Measurements from ENCODE around the gene SLC9A2.

The SLC9A2 gene, protein sequence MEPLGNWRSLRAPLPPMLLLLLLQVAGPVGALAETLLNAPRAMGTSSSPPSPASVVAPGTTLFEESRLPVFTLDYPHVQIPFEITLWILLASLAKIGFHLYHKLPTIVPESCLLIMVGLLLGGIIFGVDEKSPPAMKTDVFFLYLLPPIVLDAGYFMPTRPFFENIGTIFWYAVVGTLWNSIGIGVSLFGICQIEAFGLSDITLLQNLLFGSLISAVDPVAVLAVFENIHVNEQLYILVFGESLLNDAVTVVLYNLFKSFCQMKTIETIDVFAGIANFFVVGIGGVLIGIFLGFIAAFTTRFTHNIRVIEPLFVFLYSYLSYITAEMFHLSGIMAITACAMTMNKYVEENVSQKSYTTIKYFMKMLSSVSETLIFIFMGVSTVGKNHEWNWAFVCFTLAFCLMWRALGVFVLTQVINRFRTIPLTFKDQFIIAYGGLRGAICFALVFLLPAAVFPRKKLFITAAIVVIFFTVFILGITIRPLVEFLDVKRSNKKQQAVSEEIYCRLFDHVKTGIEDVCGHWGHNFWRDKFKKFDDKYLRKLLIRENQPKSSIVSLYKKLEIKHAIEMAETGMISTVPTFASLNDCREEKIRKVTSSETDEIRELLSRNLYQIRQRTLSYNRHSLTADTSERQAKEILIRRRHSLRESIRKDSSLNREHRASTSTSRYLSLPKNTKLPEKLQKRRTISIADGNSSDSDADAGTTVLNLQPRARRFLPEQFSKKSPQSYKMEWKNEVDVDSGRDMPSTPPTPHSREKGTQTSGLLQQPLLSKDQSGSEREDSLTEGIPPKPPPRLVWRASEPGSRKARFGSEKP

DNA sequence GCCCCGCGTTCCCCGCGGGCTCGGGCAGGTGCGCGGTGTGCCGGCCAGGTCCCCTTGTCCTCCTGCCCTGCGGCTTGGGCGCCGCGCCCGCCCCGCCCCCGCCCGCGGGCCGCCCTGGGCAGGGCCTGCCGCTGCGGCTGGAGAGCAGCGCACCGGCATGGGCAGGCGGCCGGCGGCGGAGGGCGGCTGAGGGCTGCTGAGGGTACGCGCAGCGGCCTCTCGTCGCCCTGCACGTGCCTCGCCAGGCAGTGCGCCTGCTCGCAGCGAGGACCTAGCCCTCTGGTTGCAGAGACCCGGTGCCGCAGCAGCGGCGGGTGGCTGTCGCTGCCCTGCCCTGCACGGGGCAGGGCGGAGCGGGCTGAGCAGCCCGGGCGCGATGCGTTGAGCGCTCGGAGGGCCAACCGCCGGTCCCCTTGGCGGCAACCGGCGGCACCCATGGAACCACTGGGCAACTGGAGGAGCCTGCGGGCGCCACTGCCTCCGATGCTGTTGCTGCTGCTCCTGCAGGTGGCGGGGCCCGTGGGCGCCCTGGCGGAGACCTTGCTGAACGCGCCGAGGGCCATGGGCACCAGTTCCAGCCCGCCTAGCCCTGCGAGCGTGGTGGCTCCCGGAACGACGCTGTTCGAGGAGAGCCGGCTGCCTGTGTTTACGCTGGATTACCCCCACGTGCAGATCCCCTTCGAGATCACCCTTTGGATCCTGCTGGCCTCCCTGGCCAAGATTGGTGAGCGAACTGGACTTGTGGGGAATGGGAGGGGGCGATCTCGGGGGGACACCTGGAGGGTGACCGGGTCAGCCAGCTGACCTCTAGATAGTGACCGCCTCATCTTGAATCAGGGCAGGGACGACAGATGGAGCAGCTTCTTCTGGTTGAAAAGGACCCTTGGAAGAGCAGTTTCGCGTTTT lies at the start of gene SLC9A2:
Gene SLC9A2 (plus strand): TSS at position 140 of the 906 bp plus-strand sequence. CDS start 296 bp downstream, at position 436.
- no peak for DNase-seq

DNA sequence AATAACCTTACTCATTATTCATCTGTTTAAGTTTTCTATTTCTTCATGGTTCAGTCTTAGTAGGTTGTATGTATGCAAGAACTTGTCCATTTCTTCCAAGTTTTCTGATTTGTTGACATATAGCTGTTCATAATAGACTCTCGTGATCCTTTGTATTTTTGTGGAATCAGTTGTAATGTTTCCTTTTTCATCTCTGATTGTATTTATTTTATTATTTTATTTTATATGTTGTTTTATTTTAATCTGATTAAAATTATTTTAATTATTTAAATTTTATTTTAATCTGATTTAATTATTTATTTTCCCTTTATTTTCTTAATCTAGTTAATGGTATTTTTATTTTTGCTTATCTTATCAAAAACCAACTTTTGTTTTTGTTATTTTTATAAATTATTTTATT lies 43.5 kb upstream of the SLC9A2 start:
- no peak for DNase-seq

DNA sequence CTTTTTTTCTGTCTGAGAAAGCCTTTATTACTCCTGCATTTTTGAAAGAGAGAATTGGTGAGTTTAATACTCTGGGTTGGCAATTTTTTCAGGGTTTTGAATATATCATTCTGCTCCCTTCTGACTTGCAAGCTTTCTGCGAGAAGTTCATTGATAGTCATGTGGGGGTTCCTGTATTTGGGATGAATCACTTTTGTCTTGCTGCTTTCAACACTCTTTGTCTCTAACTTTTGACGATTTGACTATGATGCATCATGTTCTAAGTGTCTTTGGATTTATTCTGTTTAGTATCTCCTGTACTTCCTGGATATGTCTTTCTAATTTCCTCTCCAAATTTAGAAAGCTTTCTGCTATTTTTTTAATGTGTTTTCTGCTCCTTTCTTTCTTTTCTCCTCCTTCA lies 41.0 kb upstream of the SLC9A2 start:
- peak; percentile 48 for DNase-seq

DNA sequence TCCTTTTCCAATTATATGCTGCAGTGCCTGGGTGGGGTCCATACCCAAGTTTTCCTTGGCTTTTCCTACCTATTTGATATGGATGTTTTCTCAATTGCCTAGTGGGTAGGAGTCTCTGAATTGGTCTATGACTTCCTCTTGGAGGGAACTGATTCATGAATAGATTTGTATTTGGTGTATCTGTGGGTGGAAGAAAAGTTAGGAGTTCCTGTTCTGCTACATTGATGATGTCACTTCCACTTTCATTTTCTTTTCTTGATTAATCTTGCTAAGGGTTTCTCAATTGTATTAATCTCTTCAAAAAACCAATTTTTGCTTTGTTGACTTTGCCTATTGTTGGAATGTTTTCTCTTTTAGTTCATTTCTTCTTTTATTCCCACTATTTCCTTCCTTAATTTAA lies 37.4 kb upstream of the SLC9A2 start:
- DNase-seq: peak; percentile 93

DNA sequence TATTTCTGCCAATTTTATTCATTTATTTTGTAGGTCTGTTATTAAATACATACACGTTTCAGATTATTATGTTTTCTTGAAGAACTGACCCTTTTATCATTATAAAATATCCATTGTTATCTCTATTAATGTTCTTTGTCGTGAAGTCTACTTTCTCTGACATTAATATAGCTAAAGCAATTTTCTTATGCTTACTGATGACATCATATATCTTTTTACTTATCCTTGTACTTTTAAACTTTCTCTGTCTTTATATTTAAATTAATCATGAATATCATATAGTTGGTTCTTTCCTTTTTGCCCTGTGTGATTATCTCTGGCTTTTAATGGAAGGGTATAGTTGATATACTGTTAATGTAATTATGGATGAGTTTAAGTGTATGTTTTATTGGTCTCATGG lies 36.5 kb upstream of the SLC9A2 start:
- no peak for DNase-seq

DNA sequence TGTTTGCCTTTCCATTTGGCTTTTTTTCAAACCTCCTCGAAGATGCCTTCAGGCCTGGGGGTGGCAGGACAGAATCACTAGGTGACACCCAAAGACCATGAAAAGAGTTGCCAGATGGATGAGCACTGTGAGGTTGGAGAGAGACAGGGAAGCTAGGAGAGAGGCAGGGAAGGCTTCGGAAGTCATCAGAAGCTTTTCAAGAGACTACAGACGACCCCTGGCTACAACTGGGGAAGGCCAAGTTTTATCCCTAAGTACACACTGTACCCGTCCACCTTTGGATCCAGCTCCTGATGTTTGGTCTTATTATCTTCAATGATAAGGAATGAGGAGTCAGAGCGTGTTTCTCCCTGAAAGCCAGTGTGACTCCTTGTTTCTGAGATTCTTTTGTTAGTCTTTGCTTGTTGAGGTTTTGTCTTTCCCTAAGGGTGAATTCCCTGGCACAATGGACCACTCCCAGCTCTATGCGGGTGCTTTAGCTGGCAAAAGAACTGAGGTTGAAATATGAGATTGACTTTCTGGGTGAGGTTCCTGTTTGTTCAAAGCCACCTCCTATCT lies 33.4 kb upstream of the SLC9A2 start:
- DNase-seq: no peak

DNA sequence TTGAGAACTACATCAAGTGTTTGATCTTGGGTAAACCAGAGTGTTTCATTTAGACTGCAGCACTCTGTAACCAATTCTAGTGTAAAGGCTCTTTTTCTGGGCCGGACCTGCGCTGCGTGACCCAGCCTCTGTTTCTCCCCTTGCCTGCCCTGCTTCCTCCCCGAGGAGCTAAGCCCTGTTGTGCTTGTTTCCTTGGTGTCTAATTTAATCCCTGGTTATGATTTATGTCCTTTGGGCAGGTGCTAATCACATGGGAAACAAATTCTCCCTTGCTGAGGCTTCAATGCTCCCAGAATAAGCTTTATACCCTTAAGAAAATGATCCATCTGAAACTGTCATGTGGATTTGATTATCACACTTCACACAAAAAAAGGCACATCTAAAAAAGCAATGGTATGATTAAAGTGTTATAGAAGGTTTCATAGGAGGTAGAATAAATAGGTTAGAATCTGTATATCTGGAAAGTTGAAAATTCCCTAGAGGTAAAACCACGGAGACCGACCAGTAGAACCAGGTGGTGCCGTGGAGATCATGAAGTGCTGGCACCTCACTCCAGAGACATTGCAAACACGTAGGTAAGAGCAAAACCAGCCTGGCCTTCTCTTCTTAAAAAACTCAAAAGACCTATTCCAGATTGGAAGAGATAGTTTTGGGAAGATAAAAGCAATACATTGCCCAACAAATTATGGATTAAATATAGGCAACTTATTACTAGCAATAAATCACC lies 31.0 kb upstream of the SLC9A2 start:
- DNase-seq: no peak

DNA sequence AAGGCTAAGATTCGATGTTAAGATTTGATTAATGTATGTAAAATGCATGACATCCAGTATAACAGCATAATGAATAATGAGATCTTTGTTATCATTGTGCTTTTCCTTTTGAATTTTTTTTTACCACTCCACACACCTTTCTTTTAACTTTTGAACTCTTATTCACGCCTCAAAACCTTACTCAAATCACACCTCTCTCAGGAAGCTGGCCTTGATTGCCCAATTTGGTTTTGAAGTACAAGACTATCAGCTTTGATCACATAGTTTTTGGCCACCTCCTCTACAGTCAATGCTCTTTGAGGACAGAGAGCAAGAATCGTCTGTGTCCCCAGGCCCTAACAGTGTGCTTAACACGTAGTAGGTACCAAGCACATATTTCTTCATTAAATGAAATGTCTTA lies 29.9 kb upstream of the SLC9A2 start:
- DNase-seq: no peak

DNA sequence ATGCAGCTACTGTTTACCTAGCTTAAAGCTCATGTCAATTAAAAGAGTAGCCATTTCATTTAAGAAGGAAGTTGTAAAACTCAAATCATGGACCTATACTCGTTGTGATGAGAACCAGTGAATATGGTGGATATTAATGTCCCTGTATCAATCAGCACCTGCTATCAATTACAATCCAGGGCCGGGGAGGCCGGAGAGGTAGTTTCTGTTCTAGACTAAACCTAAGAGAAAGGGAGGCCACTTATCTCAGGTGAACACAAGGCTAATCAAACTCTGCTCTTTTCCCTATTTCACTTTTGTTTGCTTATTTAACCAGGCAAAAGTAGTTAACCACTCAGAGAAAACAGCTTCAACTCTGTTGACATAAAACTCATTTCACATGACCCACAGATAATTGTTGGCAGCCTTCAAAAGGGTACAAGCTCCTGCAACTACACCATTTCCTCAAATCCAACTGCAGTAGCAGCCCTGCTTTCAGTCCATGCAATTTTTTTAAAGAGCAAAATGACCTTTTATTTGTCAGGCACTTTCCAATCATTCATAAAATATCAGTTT lies 27.8 kb upstream of the SLC9A2 start:
- DNase-seq: no peak

DNA sequence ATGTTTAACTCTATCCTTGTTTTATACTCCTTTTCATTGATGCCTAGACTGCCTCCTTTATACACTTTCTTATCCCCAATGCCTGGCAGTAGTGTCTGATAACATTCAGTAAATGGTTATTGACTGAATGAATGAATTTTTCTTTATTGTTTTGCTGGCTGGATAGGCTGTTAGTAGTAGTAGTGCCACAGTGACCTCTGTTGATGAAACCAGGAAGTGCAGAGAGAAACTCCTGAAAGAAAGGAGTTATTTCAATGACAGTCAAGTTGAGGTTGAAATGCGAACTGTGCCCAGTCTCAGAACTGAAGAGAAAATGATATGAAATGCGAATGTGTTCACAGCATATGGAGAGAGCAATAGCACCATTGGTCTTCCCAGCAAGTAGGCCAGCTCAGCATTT lies 26.8 kb upstream of the SLC9A2 start:
- DNase-seq: peak; percentile 47

DNA sequence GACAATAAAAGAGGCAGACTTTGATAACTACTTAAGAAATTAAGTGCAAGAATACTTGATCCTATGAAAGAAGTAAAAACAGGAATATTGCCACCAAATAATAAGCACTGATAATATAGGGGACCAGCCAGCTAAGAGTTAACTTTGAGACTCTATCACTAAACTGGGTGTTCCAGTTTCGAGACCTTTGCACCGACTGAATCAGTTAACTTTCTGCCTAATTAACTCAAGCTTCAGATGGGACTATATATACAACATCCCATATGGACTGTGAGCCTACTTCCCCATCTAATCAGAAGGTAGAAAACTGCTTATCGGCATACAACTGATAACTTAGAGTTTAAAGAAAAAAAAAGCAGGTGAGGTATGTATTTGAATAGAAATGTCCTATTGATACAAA lies 25.8 kb upstream of the SLC9A2 start:
- DNase-seq: no peak

DNA sequence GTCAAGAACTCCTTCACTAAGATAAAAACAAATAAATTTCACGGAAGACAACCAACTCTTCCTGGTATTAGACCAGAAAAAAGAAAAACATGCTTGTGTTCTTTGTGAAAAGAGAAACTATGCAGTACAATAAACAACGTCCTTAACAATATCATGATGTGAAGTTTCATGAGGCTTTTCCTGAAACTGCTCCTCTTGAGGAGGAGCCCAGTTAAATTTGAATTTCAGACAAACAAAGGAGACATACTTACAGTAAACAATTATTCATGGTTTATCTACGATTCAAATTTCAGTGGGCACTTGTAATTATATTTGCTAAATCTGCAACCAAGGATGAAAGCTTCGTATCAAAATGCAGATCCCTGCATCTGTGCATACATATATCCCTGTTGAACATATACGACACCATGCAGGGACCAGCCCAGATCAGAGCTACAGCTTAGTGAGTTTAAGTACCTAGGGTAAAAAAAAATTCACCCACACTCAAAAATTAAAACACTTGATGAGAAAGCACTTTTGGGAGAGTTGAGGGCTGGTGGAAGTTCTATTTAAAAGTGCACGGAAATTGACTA lies 24.8 kb upstream of the SLC9A2 start:
- DNase-seq: no peak

DNA sequence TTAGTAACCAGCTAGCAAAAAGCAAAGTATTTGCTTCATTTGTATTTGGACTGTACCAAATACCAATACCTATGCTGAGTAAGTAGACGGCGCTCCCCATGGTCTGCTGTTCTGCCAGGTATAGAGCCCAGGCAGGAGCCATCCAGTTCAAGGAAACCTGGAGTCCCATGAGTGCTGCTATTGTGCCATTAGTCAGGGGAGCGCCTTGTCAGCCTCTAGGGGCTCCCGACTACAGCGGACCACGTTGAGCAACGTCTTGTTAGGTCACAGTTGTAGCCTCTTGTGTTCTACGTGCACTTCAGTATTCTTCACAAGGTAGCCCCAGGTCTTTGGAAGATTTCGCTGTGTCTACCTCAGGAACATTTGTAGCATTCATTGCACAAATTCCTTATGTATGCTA lies 21.6 kb upstream of the SLC9A2 start:
- DNase-seq: no peak

DNA sequence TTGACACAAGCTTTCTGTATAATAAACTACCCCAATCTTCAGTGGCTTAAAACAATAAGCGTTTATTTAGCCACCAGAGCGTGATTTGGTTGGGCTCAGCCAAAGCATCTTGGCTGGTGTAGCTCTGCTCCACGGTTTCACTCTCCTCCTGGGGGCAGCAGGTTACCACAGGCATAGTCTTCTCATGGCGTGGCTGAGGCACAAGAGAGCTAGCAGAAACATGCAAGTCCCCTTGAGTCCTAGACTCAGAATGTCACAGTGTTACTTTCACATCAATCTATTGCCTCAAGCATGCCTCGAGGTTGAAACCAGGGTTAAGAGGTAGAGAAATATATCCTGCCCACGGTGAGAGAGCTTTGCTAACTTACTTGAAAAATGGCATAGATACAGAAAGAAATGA lies 19.9 kb upstream of the SLC9A2 start:
- no peak for DNase-seq

DNA sequence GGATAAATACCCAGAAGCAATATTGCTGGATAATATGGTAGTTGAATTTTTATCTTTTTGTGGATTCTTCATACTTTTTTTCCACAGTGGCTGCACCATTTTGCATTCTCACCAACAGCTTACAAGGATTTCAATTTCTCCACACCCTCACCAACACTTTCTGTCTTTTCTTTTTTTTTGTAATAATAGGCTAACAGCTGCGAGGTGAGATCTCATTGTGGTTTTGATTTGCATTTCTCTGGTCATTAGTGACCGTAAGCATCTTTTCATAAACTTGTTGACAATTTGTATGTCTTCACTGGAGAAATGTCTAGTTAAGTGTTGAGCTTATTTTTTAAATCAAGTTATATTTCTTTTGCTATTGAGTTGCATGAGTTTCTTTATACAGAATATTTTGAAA lies 17.6 kb upstream of the SLC9A2 start:
- DNase-seq: no peak

DNA sequence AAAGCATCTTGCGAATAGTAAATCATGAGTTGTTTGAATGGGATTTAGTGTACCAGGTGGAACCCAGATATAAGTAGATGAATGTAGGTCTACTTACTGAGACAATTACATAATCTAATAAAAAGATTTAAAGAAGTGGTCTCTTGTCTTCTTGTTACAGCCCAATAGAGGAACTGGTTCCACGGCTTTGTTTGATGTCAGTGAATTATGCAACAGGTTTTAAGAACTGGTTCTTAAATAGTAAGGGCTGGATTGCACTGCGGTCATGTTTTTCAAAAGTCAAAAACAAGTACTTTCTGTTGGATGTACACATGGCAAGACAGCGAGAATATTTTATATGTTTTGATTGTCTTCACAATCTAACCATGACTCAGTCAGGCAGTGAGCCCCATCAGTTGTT lies 15.4 kb upstream of the SLC9A2 start:
- peak; percentile 79 for DNase-seq

DNA sequence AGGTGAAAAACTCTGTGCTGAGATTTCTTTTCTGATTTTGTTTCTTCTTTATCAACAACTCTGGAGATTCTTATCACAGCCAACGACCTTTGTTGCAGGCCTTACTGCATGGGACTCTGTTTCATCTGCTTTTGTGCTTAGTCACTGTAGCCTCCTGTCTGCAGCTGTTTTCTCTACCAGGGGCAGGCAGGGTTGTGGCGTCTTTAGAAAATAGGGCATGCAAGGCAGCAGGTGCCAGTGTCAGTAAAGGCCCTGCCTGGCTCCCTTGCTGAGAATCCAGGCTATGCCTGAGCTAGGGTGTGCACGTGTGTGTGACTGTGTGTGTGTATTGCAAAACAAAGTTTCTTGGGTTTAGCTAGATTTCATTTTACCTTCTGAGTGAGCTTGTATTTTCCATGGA lies 14.6 kb upstream of the SLC9A2 start:
- peak; percentile 20 for DNase-seq

DNA sequence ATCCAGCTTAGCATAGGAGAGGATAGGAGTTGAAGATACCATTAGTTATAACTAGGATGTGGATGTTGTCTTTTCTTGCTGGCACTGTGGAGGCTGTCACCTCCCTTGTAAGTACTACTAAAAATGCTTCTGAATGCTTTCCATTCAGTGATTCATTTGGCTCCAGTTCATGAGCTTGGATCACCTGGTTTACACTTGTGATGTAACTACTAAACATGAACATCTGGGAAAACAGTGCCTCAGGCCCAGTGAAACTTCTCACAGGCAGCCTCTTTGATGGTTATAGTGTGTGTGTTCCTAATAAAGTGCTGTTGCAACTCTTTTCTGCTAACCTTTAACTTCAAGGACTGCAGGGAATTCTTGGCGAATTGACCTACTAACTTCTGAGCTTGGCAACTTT lies 13.0 kb upstream of the SLC9A2 start:
- no peak for DNase-seq

DNA sequence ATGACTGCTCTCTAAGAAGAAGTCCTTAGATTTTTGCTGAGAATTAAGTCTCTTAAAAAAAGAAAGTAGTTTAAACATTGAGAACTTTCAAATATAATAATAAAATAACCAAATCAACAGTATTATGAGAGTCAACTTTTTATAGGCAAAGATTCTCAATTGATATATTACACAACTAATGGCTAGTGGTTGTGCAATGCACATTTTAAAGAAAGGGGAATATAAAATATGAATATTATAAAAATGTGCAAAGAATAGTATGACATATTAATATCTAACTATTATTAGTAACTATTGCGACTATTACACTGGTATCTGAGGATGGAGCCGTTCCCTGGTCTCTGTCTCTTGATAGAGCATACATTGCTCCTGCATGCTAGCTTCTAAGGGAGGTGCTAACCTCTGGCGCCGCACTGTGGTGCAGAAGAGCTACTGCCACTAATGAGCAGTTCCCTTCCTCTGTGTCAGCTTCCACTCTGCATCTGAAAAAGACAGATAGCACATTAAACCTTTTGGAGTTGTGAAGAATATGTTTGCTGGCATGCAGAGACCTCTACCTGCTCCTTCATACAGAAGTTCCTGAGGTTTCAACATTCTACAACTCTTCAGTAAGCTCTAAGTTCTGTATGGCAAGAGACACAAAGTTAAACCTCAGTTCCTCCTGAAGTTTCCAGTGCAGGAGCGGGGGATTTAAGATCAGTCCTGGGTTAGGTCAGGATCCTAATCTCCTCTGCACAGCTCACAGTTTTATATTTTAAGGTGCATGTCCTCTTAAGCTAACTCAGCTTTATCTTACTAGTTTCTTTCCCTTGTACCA lies 3.5 kb upstream of the SLC9A2 start:
- DNase-seq: peak; percentile 67

Measured in inflammatory macrophage treated with lipopolysaccharide for 4 hours (primary cell).